AG09319 (cell line): ENCODE results near the gene STAT5A.
A peak's percentile ranks its signal among the peaks of the same experiment; 100 is the strongest.

Experiments used
- DNase-seq: peaks from one replicate; pipeline ENCODE4 v3.0.0-alpha.2; 2010; ENCODE audit warnings: low read depth; ENCODE audit errors: extremely low read depth
- TF ChIP-seq, protein P1 (sequence below): IDR thresholded peaks from 2 replicates; pipeline ENCODE4 v1.5.1; 2011; ENCODE audit warnings: low read depth, mild to moderate bottlenecking, inconsistent platforms, low read length, moderate library complexity

STAT5A gene

GRCh38 chr17:42345396-42346073 lies 57.2 kb downstream of the STAT5A start:
- TF ChIP-seq, protein P1, sequence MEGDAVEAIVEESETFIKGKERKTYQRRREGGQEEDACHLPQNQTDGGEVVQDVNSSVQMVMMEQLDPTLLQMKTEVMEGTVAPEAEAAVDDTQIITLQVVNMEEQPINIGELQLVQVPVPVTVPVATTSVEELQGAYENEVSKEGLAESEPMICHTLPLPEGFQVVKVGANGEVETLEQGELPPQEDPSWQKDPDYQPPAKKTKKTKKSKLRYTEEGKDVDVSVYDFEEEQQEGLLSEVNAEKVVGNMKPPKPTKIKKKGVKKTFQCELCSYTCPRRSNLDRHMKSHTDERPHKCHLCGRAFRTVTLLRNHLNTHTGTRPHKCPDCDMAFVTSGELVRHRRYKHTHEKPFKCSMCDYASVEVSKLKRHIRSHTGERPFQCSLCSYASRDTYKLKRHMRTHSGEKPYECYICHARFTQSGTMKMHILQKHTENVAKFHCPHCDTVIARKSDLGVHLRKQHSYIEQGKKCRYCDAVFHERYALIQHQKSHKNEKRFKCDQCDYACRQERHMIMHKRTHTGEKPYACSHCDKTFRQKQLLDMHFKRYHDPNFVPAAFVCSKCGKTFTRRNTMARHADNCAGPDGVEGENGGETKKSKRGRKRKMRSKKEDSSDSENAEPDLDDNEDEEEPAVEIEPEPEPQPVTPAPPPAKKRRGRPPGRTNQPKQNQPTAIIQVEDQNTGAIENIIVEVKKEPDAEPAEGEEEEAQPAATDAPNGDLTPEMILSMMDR, result no peak
- DNase-seq, result no peak

DNA sequence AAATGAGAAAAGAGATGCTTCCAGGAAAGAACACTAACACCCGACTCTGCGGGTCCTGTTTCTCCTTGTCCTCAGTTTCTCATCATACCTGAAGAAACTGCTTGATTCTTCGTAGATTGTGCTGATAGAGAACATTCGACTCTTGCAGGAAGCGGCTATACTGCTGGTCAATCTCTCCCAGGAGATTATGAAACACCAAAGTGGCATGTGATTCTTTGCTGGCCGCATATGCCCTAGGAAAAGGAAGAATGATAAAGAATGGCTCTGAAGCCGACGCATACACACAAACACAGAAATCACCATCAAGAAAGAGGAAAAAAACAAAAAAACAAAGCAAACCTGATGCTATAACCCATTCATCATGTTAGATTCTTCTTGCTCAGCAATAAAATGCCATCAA lies 58.2 kb downstream of the STAT5A start:
- TF ChIP-seq, protein P1, result no peak
- DNase-seq, result no peak

DNA sequence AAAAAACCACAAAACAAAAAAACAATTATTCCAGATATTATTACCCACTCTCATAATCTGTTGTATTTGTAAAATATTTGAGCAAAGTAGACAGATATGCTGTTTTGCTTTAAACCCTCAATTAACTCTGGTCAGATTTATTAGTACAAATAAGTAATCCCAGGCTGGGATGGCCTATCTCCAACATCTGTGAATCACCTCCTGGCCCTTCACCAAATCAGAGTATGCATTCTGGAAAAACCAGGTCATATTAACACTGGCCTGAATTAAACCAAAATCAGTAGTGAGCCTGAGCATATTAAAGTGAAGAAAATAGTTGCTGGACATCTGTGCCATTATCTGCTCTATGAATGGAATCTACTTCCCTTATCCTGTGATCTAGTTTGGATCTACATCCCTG lies 58.9 kb downstream of the STAT5A start:
- DNase-seq, result peak; percentile 78
- TF ChIP-seq, protein P1, result no peak

DNA sequence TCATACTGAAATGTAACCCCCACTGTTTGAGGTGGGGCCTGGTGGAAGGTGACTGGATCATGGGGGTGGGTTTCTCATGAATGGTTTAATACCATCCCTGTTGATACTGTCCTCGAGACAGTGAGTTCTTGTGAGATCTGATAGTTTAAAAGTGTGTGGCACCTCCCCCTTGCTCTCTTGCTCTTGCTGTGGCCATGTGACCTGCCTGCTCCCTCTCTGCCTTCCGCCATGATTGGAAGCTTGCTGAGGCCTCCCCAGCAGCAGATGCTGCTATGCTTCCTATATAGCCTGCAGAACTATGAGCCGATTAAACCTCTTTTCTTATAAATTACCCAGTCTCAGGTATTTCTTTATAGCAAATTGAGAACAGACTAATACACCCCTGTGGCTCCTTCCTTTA lies 59.3 kb downstream of the STAT5A start:
- DNase-seq, result no peak
- TF ChIP-seq, protein P1, result no peak

- no peak for DNase-seq
- TF ChIP-seq, protein P1, result no peak
Observed at GRCh38 chr17:42348104-42348503, 59.8 kb downstream of the STAT5A start.

DNA sequence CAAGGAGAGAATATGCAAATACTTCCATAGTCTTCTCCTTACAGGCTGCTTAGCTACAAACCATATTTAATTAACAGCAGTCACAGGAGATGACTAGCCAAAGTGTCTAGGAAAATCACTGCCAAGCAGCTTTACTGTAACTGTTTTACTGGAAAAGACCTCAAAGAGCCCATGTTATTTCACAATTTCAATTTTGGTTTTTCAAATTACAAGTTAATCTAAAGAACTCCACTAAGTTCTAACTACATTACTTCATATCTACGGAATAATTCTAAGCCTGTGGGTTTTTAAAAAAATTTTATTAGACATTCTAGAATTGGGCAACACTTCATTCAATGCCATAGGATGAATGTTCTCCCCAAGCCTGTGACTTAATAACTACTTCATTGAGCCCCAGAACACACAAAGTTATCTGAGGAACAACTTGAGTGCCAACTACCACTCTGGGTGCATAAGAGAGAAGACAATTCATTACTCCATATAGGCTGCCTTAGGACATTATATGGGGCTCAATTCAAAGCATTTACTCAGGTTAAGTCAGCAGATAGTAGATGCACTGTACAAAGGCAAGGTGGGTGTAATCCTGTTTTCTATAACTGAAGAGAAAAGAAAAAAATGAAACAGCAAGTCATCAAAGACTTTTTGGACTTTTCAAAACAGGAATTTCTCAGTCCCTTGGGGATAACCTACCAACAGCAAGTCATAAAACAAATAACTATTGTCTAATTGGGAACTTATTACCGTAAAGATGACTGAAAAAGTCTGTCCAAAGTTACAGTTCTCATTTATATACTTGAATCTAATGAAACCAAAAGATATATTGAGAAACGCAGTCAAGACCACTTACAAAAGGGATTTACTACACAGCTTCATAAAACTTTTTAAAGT lies 66.9 kb downstream of the STAT5A start:
- peak; percentile 44 for DNase-seq
- TF ChIP-seq, protein P1, result no peak

DNA sequence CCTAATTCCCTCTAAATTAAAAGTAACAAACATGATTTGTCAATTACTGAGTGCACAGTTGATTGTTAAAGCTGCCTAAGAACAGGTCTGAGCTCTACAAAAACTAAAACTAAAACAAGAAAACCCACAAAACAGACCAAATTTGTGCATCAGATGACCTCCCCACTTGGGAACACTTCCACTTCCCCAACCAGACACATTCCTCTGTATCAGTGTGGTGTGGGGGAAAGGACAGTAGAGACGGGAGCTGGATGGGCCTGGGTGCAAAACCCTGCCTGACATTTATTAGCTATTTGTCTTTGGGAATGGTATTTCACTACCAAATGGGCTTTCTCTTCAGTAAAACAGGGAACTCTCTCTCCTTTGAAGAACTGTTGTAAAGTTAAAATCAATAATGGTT lies 70.1 kb downstream of the STAT5A start:
- TF ChIP-seq, protein P1, result no peak
- no peak for DNase-seq
